GM12873 (cell line): Measurements from ENCODE around the gene STOML1.

Experiments used
- TF ChIP-seq, protein P1 (sequence below): IDR thresholded peaks from 2 replicates; pipeline ENCODE4 v1.5.1; 2012; ENCODE audit warnings: low read depth, mild to moderate bottlenecking, moderate library complexity, low read length, control low read depth; ENCODE audit not compliant: insufficient read depth; ENCODE audit errors: missing control alignments

Gene STOML1

GRCh38 chr15:73955861-73956742 lies 36.0 kb downstream of the STOML1 start:
- TF ChIP-seq, protein P1, sequence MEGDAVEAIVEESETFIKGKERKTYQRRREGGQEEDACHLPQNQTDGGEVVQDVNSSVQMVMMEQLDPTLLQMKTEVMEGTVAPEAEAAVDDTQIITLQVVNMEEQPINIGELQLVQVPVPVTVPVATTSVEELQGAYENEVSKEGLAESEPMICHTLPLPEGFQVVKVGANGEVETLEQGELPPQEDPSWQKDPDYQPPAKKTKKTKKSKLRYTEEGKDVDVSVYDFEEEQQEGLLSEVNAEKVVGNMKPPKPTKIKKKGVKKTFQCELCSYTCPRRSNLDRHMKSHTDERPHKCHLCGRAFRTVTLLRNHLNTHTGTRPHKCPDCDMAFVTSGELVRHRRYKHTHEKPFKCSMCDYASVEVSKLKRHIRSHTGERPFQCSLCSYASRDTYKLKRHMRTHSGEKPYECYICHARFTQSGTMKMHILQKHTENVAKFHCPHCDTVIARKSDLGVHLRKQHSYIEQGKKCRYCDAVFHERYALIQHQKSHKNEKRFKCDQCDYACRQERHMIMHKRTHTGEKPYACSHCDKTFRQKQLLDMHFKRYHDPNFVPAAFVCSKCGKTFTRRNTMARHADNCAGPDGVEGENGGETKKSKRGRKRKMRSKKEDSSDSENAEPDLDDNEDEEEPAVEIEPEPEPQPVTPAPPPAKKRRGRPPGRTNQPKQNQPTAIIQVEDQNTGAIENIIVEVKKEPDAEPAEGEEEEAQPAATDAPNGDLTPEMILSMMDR: no peak

DNA sequence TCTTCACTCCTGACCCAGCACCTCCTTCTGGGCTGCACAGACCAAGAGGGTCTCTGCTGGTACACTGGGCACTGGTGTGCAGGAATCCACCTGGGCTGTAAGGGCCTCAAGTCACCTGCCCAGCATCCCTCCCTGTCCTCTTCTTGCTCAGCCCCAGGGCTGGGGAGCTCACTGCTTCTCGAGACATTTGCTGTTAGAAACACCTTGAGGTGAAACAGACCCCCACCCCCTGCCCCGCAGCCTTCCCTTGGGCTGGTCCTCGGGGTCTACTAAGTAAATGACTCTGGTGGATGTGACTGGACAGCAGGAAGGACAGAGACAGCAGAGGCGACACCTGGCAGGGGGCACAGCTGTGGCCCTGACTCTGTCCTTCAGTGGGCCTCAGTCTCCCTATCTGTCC lies 36.8 kb downstream of the STOML1 start:
- TF ChIP-seq, protein P1: no peak

GRCh38 chr15:73954188-73955145 lies 37.6 kb downstream of the STOML1 start:
- TF ChIP-seq, protein P1: no peak

DNA sequence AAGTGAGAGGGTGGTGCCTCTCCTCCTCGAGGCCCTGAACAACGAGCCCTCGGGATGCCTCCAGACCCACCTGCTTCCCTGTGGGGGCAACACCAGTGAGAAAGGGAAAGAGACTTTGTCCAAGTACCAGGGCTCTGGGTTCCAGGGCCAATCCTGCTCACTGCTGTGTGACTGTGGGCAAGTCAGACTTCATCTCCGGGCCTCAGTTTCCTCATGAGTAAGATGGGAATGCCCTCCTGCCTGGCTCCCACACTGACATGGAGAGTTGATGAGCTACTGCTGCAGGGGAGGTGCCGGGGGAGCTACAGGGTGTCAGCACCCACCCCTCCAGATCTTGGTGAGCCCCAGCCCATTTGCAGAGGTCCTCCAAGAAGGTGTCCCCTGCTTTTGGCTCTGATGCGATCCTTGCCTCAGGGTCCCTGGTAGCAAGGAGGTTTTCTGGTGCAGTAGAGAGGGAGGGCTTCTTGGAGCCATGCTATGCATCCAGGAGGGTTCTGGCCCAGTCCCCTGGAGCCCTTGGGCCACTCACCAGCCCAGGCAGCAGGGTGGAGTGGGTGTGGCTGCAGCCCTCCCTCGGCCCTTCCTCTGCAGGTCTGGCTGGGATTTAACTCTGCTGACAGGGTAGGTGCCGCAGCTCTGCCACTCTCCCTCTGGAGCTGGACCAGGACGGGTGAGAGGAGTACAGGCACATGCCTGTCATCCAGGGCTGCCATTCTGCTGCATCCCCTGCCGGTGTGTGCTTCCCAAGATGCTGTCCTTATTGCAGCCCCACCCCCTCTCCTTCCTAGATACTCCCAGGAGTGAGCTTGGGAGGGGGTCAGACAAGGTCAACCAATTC lies 39.0 kb downstream of the STOML1 start:
- TF ChIP-seq, protein P1: no peak

- TF ChIP-seq, protein P1: no peak
Measured at GRCh38 chr15:73952171-73952912, 39.8 kb downstream of the STOML1 start.

GRCh38 chr15:73951601-73952000 lies 40.5 kb downstream of the STOML1 start:
- TF ChIP-seq, protein P1: no peak
